H9 (cell line): ENCODE measurements around the gene LGALS7B. TPM values are rescaled to one million over a fixed set of nuclear protein-coding genes. Genes with fewer than 3 reads are reported as not detected.
A peak's percentile ranks its signal among the peaks of the same experiment; 100 is the strongest.

Source experiments
- DNase-seq: peaks from one replicate; pipeline ENCODE4 v3.0.0-alpha.2; 2017
- H2AFZ ChIP-seq: one replicate; pipeline ENCODE4 v1.6.1; 2013; ENCODE audit warnings: mild to moderate bottlenecking, low read length, control low read depth, moderate library complexity
- H2AK5ac ChIP-seq: 2 replicates; pipeline ENCODE4 v1.6.1; 2013; ENCODE audit warnings: low read length, control low read depth, mixed read lengths; ENCODE audit not compliant: insufficient read length
- H2BK120ac ChIP-seq: one replicate; pipeline ENCODE4 v1.6.1; 2013; ENCODE audit warnings: low read depth, mild to moderate bottlenecking, low read length, control low read depth, inconsistent platforms; ENCODE audit not compliant: poor library complexity, severe bottlenecking
- H2BK12ac ChIP-seq: 2 replicates; pipeline ENCODE4 v1.6.1; 2013; ENCODE audit warnings: low read length, control low read depth, mixed read lengths, low read depth; ENCODE audit not compliant: insufficient read length
- H2BK15ac ChIP-seq: 2 replicates; pipeline ENCODE4 v1.6.1; 2013; ENCODE audit warnings: low read depth, low read length, control low read depth
- H2BK20ac ChIP-seq: one replicate; pipeline ENCODE4 v1.6.1; 2013; ENCODE audit warnings: low read depth, mild to moderate bottlenecking, low read length, control low read depth, inconsistent platforms; ENCODE audit not compliant: poor library complexity, severe bottlenecking
- H2BK5ac ChIP-seq: 2 replicates; pipeline ENCODE4 v1.6.1; 2013; ENCODE audit warnings: low read length, control low read depth, mixed read lengths; ENCODE audit not compliant: insufficient read length
- H3K14ac ChIP-seq: 2 replicates; pipeline ENCODE4 v1.6.1; 2013; ENCODE audit warnings: low read length, control low read depth; ENCODE audit not compliant: insufficient read depth
- H3K18ac ChIP-seq: 2 replicates; pipeline ENCODE4 v1.6.1; 2013; ENCODE audit warnings: low read depth, mild to moderate bottlenecking, mixed read lengths, low read length, control low read depth; ENCODE audit not compliant: insufficient read length
- H3K23ac ChIP-seq: 2 replicates; pipeline ENCODE4 v1.6.1; 2013; ENCODE audit warnings: low read length, control low read depth, mixed read lengths, low read depth; ENCODE audit not compliant: insufficient read length
- H3K23me2 ChIP-seq: 2 replicates; pipeline ENCODE4 v1.6.1; 2013; ENCODE audit warnings: low read depth, mild to moderate bottlenecking, mixed read lengths, low read length, control low read depth; ENCODE audit not compliant: insufficient read length, poor library complexity, severe bottlenecking
- H3K27ac ChIP-seq: 2 replicates; pipeline ENCODE4 v1.5.1; 2013; ENCODE audit warnings: low read length, control low read depth, mixed read lengths, low read depth; ENCODE audit not compliant: insufficient read length
- H3K27me3 ChIP-seq: 2 replicates; pipeline ENCODE4 v1.6.1; 2013; ENCODE audit warnings: low read length, control low read depth, inconsistent platforms; ENCODE audit not compliant: insufficient read depth
- H3K4ac ChIP-seq: 2 replicates; pipeline ENCODE4 v1.6.1; 2013; ENCODE audit warnings: low read depth, mild to moderate bottlenecking, control low read depth, inconsistent platforms, low read length, moderate library complexity
- H3K4me1 ChIP-seq: 2 replicates; pipeline ENCODE4 v1.6.1; 2013; ENCODE audit warnings: low read length, control low read depth, inconsistent platforms; ENCODE audit not compliant: insufficient read depth
- H3K4me2 ChIP-seq: 2 replicates; pipeline ENCODE4 v1.6.1; 2013; ENCODE audit warnings: low read length, control low read depth, mixed read lengths; ENCODE audit not compliant: insufficient read length, insufficient read depth
- H3K56ac ChIP-seq: 2 replicates; pipeline ENCODE4 v1.6.1; 2013; ENCODE audit warnings: low read depth, mild to moderate bottlenecking, mixed read lengths, low read length, control low read depth; ENCODE audit not compliant: insufficient read length
- H3K79me1 ChIP-seq: 2 replicates; pipeline ENCODE4 v1.6.1; 2013; ENCODE audit warnings: low read depth, mild to moderate bottlenecking, moderate library complexity, low read length, control low read depth, inconsistent platforms; ENCODE audit not compliant: insufficient read depth, poor library complexity, severe bottlenecking
- H3K79me2 ChIP-seq: 2 replicates; pipeline ENCODE4 v1.6.1; 2013; ENCODE audit warnings: low read length, control low read depth, inconsistent platforms; ENCODE audit not compliant: insufficient read depth
- H3K9ac ChIP-seq: 2 replicates; pipeline ENCODE4 v1.6.1; 2013; ENCODE audit warnings: low read length, control low read depth, mixed read lengths; ENCODE audit not compliant: insufficient read length; ENCODE audit errors: extremely low read depth
- H3K9me3 ChIP-seq: one replicate; pipeline ENCODE4 v1.6.1; 2013; ENCODE audit warnings: low read depth, low read length, inconsistent platforms; ENCODE audit not compliant: control insufficient read depth
- H3T11ph ChIP-seq: one replicate; pipeline ENCODE4 v1.6.1; 2013; ENCODE audit warnings: mild to moderate bottlenecking, low read length, control low read depth, inconsistent platforms
- H4K20me1 ChIP-seq: one replicate; pipeline ENCODE4 v1.6.1; 2013; ENCODE audit not compliant: control insufficient read depth, insufficient read length, insufficient read depth
- H4K5ac ChIP-seq: 2 replicates; pipeline ENCODE4 v1.6.1; 2013; ENCODE audit warnings: low read depth, mild to moderate bottlenecking, mixed read lengths, low read length, control low read depth; ENCODE audit not compliant: insufficient read length
- H4K8ac ChIP-seq: replicated peaks from 2 replicates; pipeline ENCODE4 v1.6.1; 2013; ENCODE audit warnings: low read length, control low read depth, mixed read lengths, low read depth; ENCODE audit not compliant: insufficient read length
- H4K91ac ChIP-seq: 2 replicates; pipeline ENCODE4 v1.6.1; 2013; ENCODE audit warnings: low read depth, mild to moderate bottlenecking, moderate library complexity, mixed read lengths, low read length, control low read depth; ENCODE audit not compliant: insufficient read length
- H3K27ac Mint-ChIP-seq, 3 experiments: 2 replicates in 2 of 3; 3 replicates in 1 of 3; pipeline ENCODE4 v1.8.0; 2020 to 2021; ENCODE audit warnings: mixed read lengths in 3 of 3, mild to moderate bottlenecking in 1 of 3, moderate library complexity in 1 of 3
- H3K27me3 Mint-ChIP-seq: 2 replicates; pipeline ENCODE4 v1.8.0; 2021; ENCODE audit warnings: low read depth, mild to moderate bottlenecking, moderate library complexity, mixed read lengths
- H3K36me3 Mint-ChIP-seq, 3 experiments: 2 replicates in 2 of 3; 3 replicates in 1 of 3; pipeline ENCODE4 v1.8.0; 2020 to 2021; ENCODE audit warnings: low read depth in 3 of 3, mixed read lengths in 3 of 3; ENCODE audit not compliant: insufficient read depth in 1 of 3
- H3K4me1 Mint-ChIP-seq, 2 experiments: 2 replicates each; pipeline ENCODE4 v1.8.0; 2020; ENCODE audit warnings: mixed read lengths in 2 of 2
- H3K4me3 Mint-ChIP-seq, 2 experiments: 2 replicates in 1 of 2; 3 replicates in 1 of 2; pipeline ENCODE4 v1.8.0; 2020 to 2021; ENCODE audit warnings: mild to moderate bottlenecking in 2 of 2, mixed read lengths in 2 of 2, moderate library complexity in 1 of 2
- H3K9me3 Mint-ChIP-seq, 2 experiments: 2 replicates in 1 of 2; 3 replicates in 1 of 2; pipeline ENCODE4 v1.8.0; 2020; ENCODE audit warnings: mild to moderate bottlenecking in 2 of 2, mixed read lengths in 2 of 2, moderate library complexity in 1 of 2
- WGBS: extraction: QIAGEN DNeasy Blood & Tissue Kit; methylation state at CpG from one replicate; pipeline ENCODE4 v1.1.7; 2013; ENCODE audit warnings: missing lambda C conversion rate, low lambda C conversion rate, mixed read lengths; ENCODE audit not compliant: insufficient read length; ENCODE audit errors: extremely low coverage; 5-methylcytosine and 5-hydroxymethylcytosine counted together
- total RNA-seq: library from RNA; stranded (reverse); gene quantifications from 2 replicates; pipeline ENCODE4 v1.2.1, GENCODE V29; 2021
- TF ChIP-seq, protein P1 (sequence below): fragments of 200-600 bp; sonication (generic); conservative IDR thresholded peaks from 3 replicates; pipeline ENCODE4 v1.8.0; 2021; ENCODE audit warnings: antibody characterized with exemption, mild to moderate bottlenecking

LGALS7B gene
- total RNA-seq, 1 experiment from 2014 or later, result 0.90 TPM

DNA sequence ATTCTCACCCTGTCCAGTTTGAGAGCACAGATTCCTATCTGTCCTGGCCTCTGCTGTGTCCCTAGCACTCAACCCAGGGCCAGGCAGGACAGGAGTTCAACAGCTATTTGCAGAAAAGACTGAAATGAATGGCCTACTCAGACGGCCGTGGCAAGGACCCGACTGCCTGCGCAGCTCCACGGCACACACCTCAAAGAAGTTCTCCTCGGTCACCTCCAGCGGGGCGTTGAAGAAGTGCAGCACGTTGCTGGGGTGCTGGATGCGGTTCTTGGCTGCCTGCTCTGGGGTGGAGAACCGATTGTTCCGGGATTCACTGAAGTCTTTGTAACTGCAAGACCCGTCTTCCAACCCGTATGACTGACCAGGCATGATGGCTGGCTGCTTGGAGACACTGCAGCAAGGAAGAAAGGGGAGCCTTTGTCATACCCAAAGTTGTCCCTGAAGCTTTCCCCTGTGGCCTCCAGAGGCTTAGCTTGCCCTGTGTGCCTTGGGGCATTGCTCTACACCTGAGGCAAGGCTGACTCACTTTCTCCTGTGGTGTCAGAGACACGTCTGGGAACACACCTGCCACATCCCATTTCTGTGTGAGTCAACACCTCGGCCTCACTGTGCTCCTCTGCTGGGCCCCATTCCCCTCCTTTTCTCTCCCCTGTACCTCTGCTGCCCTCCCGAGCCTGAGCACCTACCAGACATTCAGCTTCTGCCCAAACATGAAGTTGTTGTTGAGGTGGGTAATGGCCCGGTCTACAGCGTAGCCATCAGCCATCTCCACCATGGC lies 49.4 kb downstream of the LGALS7B start:
- Histone ChIP-seq H3T11ph (no peak overlapping the region), H3K56ac (no peak overlapping the region), H3K9me3 (no peaks in the 10 kb centered on the region), H2BK20ac (no peak overlapping the region), H3K14ac (no peak overlapping the region), H2BK120ac (no peak overlapping the region), H4K8ac (no peak overlapping the region), H3K4ac (no peak overlapping the region), H3K18ac (no peak overlapping the region), H3K4me1 (no peaks in the 10 kb centered on the region), H3K23me2 (no peaks in the 10 kb centered on the region), H2BK5ac (no peak overlapping the region), H4K5ac (no peak overlapping the region), H3K79me2 (no peaks in the 10 kb centered on the region), H4K91ac (no peak overlapping the region), H2BK15ac (no peak overlapping the region), H2AK5ac (no peak overlapping the region), H3K79me1 (no peaks in the 10 kb centered on the region), H3K23ac (no peak overlapping the region), H2BK12ac (no peak overlapping the region), H2AFZ (no peak overlapping the region), H3K27me3 (no peaks in the 10 kb centered on the region), H3K4me2 (no peak overlapping the region), H3K9ac (no peak overlapping the region), H4K20me1 (no peaks in the 10 kb centered on the region), H3K27ac (no peak overlapping the region)
- Mint-ChIP-seq H3K27ac (peak overlapping the region in 2 of 3 experiments; percentile 57 to 88; a peak in 3 of 7 replicates), H3K27me3 (no peaks in the 10 kb centered on the region), H3K9me3 (no peaks in the 10 kb centered on the region; a peak in 1 of 5 replicates), H3K4me3 (no peak overlapping the region), H3K36me3 (peaks cover 70 to 92% (median 75%) of the 10 kb centered on the region in 3 experiments), H3K4me1 (no peaks in the 10 kb centered on the region)
- WGBS, result no CpG with 5 or more reads among the region's 19 CpGs
- DNase-seq, result no peak
- TF ChIP-seq, protein P1, sequence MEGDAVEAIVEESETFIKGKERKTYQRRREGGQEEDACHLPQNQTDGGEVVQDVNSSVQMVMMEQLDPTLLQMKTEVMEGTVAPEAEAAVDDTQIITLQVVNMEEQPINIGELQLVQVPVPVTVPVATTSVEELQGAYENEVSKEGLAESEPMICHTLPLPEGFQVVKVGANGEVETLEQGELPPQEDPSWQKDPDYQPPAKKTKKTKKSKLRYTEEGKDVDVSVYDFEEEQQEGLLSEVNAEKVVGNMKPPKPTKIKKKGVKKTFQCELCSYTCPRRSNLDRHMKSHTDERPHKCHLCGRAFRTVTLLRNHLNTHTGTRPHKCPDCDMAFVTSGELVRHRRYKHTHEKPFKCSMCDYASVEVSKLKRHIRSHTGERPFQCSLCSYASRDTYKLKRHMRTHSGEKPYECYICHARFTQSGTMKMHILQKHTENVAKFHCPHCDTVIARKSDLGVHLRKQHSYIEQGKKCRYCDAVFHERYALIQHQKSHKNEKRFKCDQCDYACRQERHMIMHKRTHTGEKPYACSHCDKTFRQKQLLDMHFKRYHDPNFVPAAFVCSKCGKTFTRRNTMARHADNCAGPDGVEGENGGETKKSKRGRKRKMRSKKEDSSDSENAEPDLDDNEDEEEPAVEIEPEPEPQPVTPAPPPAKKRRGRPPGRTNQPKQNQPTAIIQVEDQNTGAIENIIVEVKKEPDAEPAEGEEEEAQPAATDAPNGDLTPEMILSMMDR, result no peak
